Rectal smooth muscle tissue (tissue), 1 donor: ENCODE measurements around the gene SNX15.
"Not testable (repeated sequence)": the region's sequence is repeated elsewhere in the genome, so short reads cannot be mapped to it uniquely, and the experiment has no call there.

Source experiments
- H3K27ac ChIP-seq: one replicate; pipeline ENCODE4 v1.7.0; 2013; ENCODE audit warnings: low read depth, low read length, inconsistent platforms
- H3K27me3 ChIP-seq: one replicate; pipeline ENCODE4 v1.7.0; 2013; ENCODE audit warnings: low read length; ENCODE audit not compliant: control insufficient read depth, insufficient read depth
- H3K36me3 ChIP-seq: one replicate; pipeline ENCODE4 v1.7.0; 2013; ENCODE audit warnings: low read length; ENCODE audit not compliant: control insufficient read depth, insufficient read depth
- H3K4me1 ChIP-seq: one replicate; pipeline ENCODE4 v1.7.0; 2013; ENCODE audit warnings: low read length; ENCODE audit not compliant: control insufficient read depth, insufficient read depth
- H3K4me3 ChIP-seq: one replicate; pipeline ENCODE4 v1.7.0; 2013; ENCODE audit warnings: low read length
- H3K9ac ChIP-seq: one replicate; pipeline ENCODE4 v1.7.0; 2013; ENCODE audit warnings: low read length

The SNX15 gene, protein sequence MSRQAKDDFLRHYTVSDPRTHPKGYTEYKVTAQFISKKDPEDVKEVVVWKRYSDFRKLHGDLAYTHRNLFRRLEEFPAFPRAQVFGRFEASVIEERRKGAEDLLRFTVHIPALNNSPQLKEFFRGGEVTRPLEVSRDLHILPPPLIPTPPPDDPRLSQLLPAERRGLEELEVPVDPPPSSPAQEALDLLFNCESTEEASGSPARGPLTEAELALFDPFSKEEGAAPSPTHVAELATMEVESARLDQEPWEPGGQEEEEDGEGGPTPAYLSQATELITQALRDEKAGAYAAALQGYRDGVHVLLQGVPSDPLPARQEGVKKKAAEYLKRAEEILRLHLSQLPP

DNA sequence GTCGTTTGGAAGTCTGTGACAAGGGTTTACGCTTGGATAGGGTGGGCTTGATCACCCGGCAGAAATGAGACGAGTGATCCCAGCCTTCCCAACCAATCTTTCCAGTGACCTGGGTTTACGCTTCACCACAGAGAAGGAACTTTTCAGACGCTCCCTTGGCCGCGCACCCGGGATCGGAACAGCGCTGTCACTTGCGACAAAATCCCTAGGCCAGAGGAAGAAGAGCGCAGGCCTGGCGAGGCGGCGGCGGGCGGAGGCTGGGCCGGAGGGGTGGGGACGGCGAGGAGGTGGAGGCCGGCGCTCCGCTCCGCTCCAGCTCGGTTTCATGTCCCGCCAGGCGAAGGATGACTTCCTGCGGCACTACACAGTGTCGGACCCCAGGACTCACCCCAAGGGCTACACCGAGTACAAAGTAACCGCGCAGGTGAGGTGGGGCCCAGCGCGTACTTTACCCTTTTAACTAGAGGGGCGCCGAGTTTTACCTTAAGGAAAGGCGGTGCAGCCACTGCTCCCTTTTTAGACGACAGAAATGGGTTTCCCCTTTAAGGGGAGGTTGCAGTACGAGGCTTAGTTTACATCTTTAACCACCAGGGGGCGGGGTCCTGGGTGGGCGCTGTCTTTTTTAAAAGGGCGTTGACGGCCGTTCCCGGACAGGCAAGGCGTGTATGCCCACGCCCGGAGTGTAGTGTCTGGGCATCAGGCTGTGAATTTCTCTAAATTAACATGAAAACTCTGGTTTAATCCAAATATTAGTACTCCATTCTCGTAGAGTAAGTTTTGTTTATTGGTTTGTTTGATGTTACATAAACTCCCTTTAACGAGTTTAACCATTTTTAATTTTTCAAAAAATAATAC lies at the start of gene SNX15:
Gene SNX15, plus strand, starts transcription at position 227 of the 855 bp plus-strand sequence. Its CDS starts 99 bp downstream, at position 326.
- Histone ChIP-seq H3K36me3 (peaks cover 5% of the 10 kb centered on the region), H3K27me3 (no peaks in the 10 kb centered on the region), H3K27ac (peak within 1 kb of the TSS; percentile 92), H3K4me3 (peak within 1 kb of the TSS; percentile 84), H3K4me1 (peaks cover 4% of the 10 kb centered on the region), H3K9ac (peak within 1 kb of the TSS; percentile 59)

DNA sequence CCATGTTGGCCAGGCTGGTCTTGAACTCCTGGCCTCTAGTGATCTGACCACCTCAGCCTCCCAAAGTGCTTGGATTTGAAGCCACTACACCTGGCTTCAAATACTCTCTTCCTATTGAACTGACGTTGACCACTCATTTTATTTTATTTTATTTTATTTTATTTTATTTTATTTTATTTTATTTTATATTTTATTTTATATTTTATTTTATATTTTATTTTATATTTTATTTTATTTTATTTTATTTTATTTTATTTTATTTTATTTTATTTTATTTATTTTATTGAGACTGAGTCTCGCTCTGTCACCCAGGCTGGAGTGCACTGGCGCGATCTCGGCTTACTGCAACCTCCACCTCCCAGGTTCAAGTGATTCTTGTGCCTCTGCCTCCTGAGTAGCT lies 43.9 kb upstream of the SNX15 start:
- not testable (repeated sequence) for H3K36me3 ChIP-seq, H3K9ac ChIP-seq, H3K27ac ChIP-seq, H3K4me1 ChIP-seq, H3K4me3 ChIP-seq, H3K27me3 ChIP-seq

DNA sequence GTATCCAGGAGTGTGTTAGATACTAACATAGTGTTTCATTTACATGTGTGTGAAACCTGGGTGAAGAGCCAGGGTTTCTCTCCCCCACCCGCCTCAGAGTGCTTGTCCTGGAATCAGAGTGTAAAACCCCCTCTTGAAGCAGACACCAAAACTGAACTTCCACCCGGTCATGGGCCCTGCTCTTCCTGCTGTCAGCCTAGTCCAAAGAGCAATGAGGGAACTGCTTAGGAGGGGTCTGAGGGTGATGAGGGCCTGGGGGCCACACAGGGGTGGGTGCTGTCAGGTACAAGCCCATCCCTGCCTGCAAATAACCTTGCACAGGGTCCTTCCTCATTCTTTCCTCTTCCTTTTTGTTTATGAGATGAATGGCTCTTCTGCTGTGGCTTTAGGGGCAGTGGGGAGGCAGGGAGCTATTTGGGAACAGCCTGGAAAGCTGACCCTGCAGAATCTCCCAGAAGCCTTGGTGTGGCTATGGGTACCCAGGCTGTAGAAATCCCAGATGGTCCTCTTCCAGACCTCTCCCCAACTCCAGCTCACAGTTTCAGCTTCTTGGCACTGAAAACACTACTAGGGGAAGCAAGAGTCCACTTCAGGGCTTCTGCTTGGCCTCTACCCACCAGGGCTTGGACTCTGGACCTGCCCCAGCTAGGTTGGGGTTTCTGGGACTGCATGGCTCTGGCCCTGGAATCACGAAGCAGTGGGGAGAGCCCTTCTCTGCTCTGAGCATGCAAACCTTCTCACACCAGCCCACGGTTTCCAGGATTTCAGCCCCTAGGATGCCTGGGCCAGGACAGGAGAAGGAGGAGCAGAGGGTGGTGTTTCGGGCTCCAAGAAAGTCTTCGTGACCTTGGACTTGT lies 39.0 kb upstream of the SNX15 start:
- no peak overlapping the region for H3K9ac ChIP-seq
- H3K4me3 ChIP-seq: no peak overlapping the region
- no peaks in the 10 kb centered on the region for H3K36me3 ChIP-seq
- no peaks in the 10 kb centered on the region for H3K27me3 ChIP-seq
- no peaks in the 10 kb centered on the region for H3K4me1 ChIP-seq
- no peak overlapping the region for H3K27ac ChIP-seq

DNA sequence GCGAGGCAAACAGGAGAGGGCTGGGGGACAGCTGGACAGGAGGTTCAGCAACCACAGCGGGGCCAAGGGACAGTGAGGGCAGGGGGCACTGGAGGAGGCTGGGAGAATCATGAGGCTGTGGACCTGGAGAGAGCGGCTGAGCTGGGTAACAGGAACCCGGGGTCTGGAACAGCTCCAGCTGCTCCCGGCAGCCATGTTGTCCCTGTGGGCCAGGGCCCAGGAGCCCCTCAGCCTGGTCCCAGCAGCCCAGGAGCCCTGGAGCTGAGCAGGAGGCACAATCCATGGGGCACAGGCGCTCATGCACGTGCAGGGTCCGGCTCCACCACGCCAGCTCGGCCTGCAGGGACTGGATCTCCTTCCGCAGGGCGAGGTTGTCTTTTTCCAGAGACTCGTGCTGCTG lies 37.8 kb upstream of the SNX15 start:
- peak overlapping the region; percentile 38 for H3K4me3 ChIP-seq
- H3K27ac ChIP-seq: no peak overlapping the region

DNA sequence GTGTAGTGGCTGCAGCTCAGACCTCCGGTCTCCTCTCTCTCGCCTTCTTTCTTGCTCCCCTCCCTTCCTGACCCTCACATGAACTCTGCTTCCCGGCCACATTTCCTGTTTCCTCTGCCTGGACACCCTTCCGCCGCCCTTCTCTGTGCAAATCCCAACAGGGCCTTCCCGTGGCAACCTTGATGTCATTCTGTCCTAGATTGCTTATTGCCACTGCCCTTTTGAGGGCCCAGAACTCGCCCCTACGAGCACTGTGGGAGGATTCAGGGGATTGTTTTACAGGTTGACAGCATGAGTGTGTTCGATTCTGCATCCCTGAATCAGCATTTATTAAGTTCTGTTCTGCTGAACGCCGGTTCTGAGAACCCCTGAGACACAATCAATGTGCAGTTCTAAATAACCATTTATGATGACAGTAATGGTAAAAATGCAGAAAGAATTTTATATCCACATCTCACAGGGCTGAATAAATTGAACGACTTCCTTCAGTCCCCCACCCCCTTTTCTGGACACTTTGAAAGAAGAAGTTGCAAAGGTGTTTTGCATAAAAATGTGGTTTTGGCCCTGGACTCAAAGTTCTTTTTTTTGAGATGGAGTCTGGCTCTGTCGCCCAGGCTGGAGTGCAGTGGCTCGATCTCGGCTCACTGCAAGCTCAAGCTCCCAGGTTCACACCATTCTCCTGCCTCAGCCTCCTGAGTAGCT lies 36.9 kb upstream of the SNX15 start:
- Histone ChIP-seq H3K27ac (peak overlapping the region; percentile 46), H3K4me1 (no peaks in the 10 kb centered on the region), H3K4me3 (peak overlapping the region; percentile 38), H3K9ac (no peak overlapping the region), H3K27me3 (no peaks in the 10 kb centered on the region), H3K36me3 (no peaks in the 10 kb centered on the region)

More for the DNA sequence above, 37.8 kb upstream of the SNX15 start:
- Histone ChIP-seq H3K4me1 (no peaks in the 10 kb centered on the region), H3K36me3 (no peaks in the 10 kb centered on the region), H3K27me3 (no peaks in the 10 kb centered on the region), H3K9ac (no peak overlapping the region)

DNA sequence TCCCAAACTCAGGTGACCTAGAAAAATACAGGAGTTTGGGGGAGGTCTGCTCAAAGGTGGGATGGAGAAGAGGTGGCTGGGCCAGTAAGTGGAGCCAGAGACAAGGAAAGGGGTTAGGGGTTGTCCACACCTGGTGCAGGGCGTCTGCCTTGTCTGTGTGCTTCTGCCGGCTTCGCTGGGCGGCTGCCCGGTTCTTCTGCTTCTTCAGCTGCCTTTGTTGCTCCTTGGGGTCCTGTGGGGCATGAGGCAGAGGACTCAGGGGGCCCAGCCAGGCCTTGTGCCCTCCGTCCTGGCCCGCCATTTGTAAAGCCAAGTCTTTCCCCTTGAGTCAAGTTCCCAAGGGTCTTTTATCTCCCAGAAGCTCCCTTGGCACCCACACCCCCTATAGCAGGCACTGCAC lies 32.9 kb upstream of the SNX15 start:
- Histone ChIP-seq H3K4me1 (peaks cover 9% of the 10 kb centered on the region), H3K27ac (no peak overlapping the region), H3K27me3 (no peaks in the 10 kb centered on the region), H3K9ac (no peak overlapping the region), H3K4me3 (no peak overlapping the region), H3K36me3 (no peaks in the 10 kb centered on the region)

DNA sequence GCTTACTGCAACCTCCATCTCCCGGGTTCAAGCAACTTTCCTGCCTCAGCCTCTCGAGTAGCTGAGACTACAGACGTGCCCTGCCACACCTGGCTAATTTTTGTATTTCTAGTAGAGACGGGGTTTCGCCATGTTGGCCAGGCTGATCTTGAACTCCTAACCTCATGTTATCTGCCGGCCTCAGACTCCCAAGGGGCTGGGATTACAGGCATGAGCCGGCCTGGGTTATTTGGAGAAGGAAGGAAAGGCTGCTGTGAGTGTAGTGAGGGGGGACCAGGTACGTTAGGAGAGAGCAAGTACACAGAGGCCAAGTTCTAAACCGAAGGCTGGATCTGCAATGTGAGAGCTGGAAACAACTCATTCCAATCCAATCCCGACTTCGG lies 30.9 kb upstream of the SNX15 start:
- Histone ChIP-seq H3K9ac (peak overlapping the region; percentile 82), H3K4me3 (peak overlapping the region; percentile 87), H3K36me3 (no peaks in the 10 kb centered on the region), H3K4me1 (peaks cover 9% of the 10 kb centered on the region), H3K27me3 (no peaks in the 10 kb centered on the region), H3K27ac (peak overlapping the region; percentile 67)

DNA sequence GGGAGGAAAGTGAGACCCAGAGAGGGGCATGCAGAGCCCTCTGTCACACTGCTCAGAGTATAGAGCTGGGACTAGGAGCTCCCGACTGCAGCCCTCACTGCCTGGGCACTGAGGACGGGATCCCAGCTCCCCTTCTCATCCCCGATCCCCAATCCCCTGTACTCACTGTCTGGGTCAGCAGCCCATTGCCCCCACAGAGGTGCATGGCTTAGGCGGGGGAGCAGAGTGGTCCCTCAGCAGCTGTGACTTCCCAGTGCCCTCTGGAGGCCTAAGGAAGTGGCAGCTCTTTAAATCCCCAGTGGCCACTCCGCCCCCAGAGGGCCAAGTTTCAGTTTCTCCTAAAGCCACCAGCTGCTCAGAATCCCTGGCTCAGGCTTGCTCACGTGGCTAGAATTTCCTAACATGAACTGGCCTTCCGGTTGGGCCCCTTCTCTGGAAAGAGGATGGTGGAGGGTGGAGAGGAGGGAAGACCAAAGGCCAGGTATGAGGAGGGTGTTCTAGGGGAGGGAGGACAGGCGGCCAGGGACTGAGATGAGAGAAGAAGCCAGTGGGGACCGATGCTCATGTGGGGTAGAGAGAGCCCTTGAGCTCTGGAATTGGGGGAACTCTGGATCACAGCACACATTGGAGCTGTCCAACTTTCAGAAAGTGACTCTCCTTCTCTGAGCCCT lies 30.4 kb upstream of the SNX15 start, which contains the start of gene BATF2:
Gene BATF2, minus strand, starts transcription at position 262 of the 671 bp plus-strand sequence. Its CDS starts 57 bp downstream, at position 205.
- Histone ChIP-seq H3K4me1 (peaks cover 9% of the 10 kb centered on the region), H3K9ac (peak within 1 kb of the TSS; percentile 82), H3K36me3 (no peaks in the 10 kb centered on the region), H3K27ac (peak within 1 kb of the TSS; percentile 67), H3K27me3 (no peaks in the 10 kb centered on the region), H3K4me3 (peak within 1 kb of the TSS; percentile 87)

DNA sequence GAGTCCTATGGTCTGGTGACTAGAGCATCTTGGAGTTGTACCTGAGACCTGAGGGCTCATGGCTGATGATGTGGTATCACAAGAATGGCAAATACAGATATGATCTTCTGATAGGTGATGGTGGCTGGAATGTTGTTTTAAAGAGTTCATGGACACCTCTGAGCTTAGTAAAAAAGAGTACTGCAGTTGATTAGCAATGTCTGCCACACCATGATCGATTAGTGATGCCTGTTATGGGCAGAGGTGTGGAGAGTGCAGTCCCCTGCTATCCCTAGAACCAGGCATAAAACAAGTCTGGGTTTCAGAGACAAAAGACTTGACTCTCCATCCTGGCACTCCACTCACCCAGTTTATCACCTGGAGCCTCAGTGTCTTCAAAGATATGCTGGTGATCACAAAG lies 29.1 kb upstream of the SNX15 start:
- Histone ChIP-seq H3K4me3 (peak overlapping the region; percentile 15), H3K36me3 (no peaks in the 10 kb centered on the region), H3K9ac (peak overlapping the region; percentile 10), H3K4me1 (peaks cover 9% of the 10 kb centered on the region), H3K27me3 (no peaks in the 10 kb centered on the region), H3K27ac (no peak overlapping the region)

DNA sequence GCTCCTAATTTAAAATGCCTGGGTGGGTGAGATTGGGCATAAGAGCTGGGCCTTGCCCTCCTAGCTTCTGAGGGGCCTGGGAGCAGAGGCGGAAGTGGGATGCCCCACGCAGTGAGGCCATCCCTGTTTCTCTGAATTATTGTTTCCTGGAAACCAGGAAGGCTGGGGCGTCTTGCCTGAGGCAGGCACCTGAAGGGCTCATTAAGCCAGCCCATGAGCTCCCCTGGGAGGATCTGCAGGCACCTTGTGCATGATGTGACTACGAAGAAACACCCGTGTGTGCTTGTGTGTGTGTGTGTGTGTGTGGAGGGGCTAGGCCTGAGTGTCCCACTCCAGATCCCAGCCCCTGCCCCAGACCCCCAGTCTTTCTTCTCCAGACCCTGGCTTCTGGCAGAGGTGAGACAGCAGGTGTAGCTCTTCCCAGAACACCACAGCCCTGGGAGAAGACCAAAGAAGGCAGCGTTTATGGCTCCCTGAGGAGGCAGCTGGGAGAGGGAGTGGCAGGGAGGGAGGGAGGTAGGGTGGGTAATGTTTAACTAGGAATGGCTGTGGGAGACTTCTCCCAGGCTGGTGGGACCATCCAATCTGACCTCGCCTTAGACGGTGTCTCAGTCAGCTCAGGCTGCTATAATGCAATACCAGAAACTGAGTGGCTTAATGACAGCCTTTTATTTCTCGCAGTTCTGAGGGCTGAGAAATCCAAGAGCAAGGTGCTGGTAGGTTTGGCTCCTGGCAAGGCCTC lies 28.4 kb upstream of the SNX15 start:
- peak overlapping the region; percentile 18 for H3K4me3 ChIP-seq
- no peak overlapping the region for H3K9ac ChIP-seq
- H3K27ac ChIP-seq: no peak overlapping the region
- no peaks in the 10 kb centered on the region for H3K36me3 ChIP-seq
- H3K4me1 ChIP-seq: peaks cover 9% of the 10 kb centered on the region
- no peaks in the 10 kb centered on the region for H3K27me3 ChIP-seq

DNA sequence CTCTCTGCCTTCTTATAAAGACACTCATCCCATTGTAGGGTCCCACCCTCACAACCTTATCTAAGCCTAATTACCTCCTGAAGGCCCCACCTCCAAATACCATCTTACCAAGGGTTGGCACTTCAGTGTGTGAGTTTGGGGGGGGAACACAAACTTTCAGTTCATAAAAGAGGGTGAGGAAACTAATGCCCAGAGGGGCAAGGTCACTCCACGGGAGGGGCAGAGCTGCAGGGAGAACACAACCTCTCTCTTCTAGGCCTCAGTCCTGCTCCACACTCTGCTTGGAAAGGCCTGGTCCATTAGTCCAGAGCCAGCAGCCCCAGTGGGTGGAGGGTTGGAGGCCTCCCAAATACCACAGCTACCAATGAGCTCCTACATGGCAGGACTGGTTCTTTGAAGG lies 27.8 kb upstream of the SNX15 start:
- Histone ChIP-seq H3K4me1 (peaks cover 9% of the 10 kb centered on the region), H3K36me3 (no peaks in the 10 kb centered on the region), H3K4me3 (no peak overlapping the region), H3K27ac (no peak overlapping the region), H3K9ac (no peak overlapping the region), H3K27me3 (no peaks in the 10 kb centered on the region)
